HEK293 (cell line): ENCODE measurements around the gene SELENOT.
"Not testable (repeated sequence)": the region's sequence is repeated elsewhere in the genome, so short reads cannot be mapped to it uniquely, and the experiment has no call there.

ENCODE experiments used
- CTCF ChIA-PET: fragments of 350-600 bp; formaldehyde crosslinking; extraction: SDS; loops from one replicate; lab custom pipeline; 2021; ENCODE audit warnings: antibody characterized with exemption; lab: Yijun Ruan, JAX
- POLR2A ChIA-PET: fragments of 300-600 bp; formaldehyde crosslinking; extraction: SDS; loops from one replicate; lab custom pipeline; 2020; ENCODE audit warnings: antibody characterized with exemption, inconsistent platforms; lab: Yijun Ruan, JAX
- H3K27ac ChIP-seq: fragments of 200-500 bp; sonication (Bioruptor generic); 2 replicates; pipeline ENCODE4 v1.5.1; 2014; ENCODE audit warnings: low read depth, low read length, control low read depth, inconsistent platforms; ENCODE audit errors: extremely low read depth
- H3K36me3 ChIP-seq, 2 experiments: fragments of 200-500 bp in 1 of 2; sonication (Bioruptor generic) in 1 of 2; 1 replicate in 1 of 2; 2 replicates in 1 of 2; pipeline ENCODE4 v1.5.1; 2014 to 2017; ENCODE audit warnings: inconsistent platforms in 2 of 2, low read length in 2 of 2; ENCODE audit not compliant: control insufficient read depth in 2 of 2, insufficient read depth in 1 of 2
- H3K4me1 ChIP-seq: fragments of 200-500 bp; sonication (Bioruptor generic); 2 replicates; pipeline ENCODE4 v1.5.1; 2014; ENCODE audit warnings: mild to moderate bottlenecking, low read length, inconsistent platforms; ENCODE audit not compliant: control insufficient read depth, insufficient read depth
- H3K4me3 ChIP-seq: 2 replicates; pipeline ENCODE4 v1.5.1; 2011; ENCODE audit warnings: low read depth, mild to moderate bottlenecking, control low read depth, low read length, moderate library complexity
- H3K9me3 ChIP-seq: fragments of 200-500 bp; sonication (Bioruptor generic); 2 replicates; pipeline ENCODE4 v1.5.1; 2014; ENCODE audit warnings: low read depth, low read length, inconsistent platforms; ENCODE audit not compliant: control insufficient read depth, insufficient read depth
- EGR2 ChIP-seq: fragments of 450-650 bp; formaldehyde crosslinking; IDR thresholded peaks from 2 replicates; pipeline ENCODE4 v1.5.1; 2016; ENCODE audit warnings: low read depth, missing biosample characterization, missing genetic modification characterization
- ELK4 ChIP-seq: IDR thresholded peaks from 2 replicates; pipeline ENCODE4 v1.6.1; 2011; ENCODE audit warnings: mild to moderate bottlenecking, low read depth, low read length, borderline replicate concordance
- GLI2 ChIP-seq: fragments of 450-650 bp; formaldehyde crosslinking; IDR thresholded peaks from 2 replicates; pipeline ENCODE4; 2017; ENCODE audit warnings: missing biosample characterization, missing genetic modification characterization, low read depth, borderline replicate concordance
- GLIS2 ChIP-seq: fragments of 450-650 bp; formaldehyde crosslinking; IDR thresholded peaks from 2 replicates; pipeline ENCODE4 v1.5.1; 2016; ENCODE audit warnings: missing biosample characterization, missing genetic modification characterization
- HOXD13 ChIP-seq: sonication (generic); formaldehyde crosslinking; IDR thresholded peaks from 2 replicates; pipeline ENCODE4 v1.8.0; 2022; ENCODE audit warnings: missing genetic modification reagents, borderline replicate concordance
- KLF16 ChIP-seq: fragments of 450-650 bp; formaldehyde crosslinking; IDR thresholded peaks from 2 replicates; pipeline ENCODE4 v1.5.1; 2017; ENCODE audit warnings: missing biosample characterization, missing genetic modification characterization
- ZBTB17 ChIP-seq: fragments of 450-650 bp; formaldehyde crosslinking; IDR thresholded peaks from 2 replicates; pipeline ENCODE4 v1.5.1; 2016; ENCODE audit warnings: missing biosample characterization, missing genetic modification characterization
- ZBTB7A ChIP-seq: fragments of 450-650 bp; formaldehyde crosslinking; IDR thresholded peaks from 2 replicates; pipeline ENCODE4 v1.5.1; 2016; ENCODE audit warnings: low read depth, missing biosample characterization, missing genetic modification characterization
- ZFHX2 ChIP-seq: fragments of 450-650 bp; formaldehyde crosslinking; conservative IDR thresholded peaks from 2 replicates; pipeline ENCODE4 v1.5.1; 2016; ENCODE audit warnings: missing biosample characterization, missing genetic modification characterization
- ZNF23 ChIP-seq: fragments of 450-650 bp; formaldehyde crosslinking; IDR thresholded peaks from 2 replicates; pipeline ENCODE4 v1.5.1; 2016; ENCODE audit warnings: missing biosample characterization, missing genetic modification characterization, borderline replicate concordance
- ZNF423 ChIP-seq: fragments of 450-650 bp; formaldehyde crosslinking; IDR thresholded peaks from 2 replicates; pipeline ENCODE4 v1.5.1; 2016; ENCODE audit warnings: missing biosample characterization, missing genetic modification characterization
- ZNF624 ChIP-seq: fragments of 450-650 bp; formaldehyde crosslinking; IDR thresholded peaks from 2 replicates; pipeline ENCODE4 v1.5.1; 2017; ENCODE audit warnings: missing biosample characterization, missing genetic modification characterization
- ZNF776 ChIP-seq: fragments of 450-650 bp; formaldehyde crosslinking; IDR thresholded peaks from 2 replicates; pipeline ENCODE4 v1.5.0; 2017; ENCODE audit warnings: missing biosample characterization, missing genetic modification characterization, borderline replicate concordance
- TF ChIP-seq, protein P1 (sequence below): fragments of 450-650 bp; formaldehyde crosslinking; optimal IDR thresholded peaks from 2 replicates; pipeline ENCODE3; 2016; ENCODE audit warnings: missing biosample characterization, mild to moderate bottlenecking, missing genetic modification characterization
- TF ChIP-seq, protein P2 (sequence below): fragments of 450-650 bp; formaldehyde crosslinking; IDR thresholded peaks from 2 replicates; pipeline ENCODE4 v1.5.1; 2016; ENCODE audit warnings: missing biosample characterization, missing genetic modification characterization, borderline replicate concordance

SELENOT gene

GRCh38 chr3:150600647-150601530, 2.2 kb upstream of the SELENOT start:
- H3K9me3 ChIP-seq, H3K4me3 ChIP-seq, POLR2A ChIA-PET, H3K27ac ChIP-seq, CTCF ChIA-PET, H3K4me1 ChIP-seq, H3K36me3 ChIP-seq: not testable (repeated sequence)
- TF ChIP-seq EGR2 (tag by site-specific recombination): peak; percentile 51; the same call in 1 of the 2 replicates

GRCh38 chr3:150602426-150603152, 532 bp upstream of the SELENOT start:
- Histone ChIP-seq H3K4me1 (peaks cover 3% of the 10 kb centered on the region; the same call in 1 of the 2 replicates), H3K27ac (peak overlapping the region; percentile 79; the same call in 1 of the 2 replicates), H3K9me3 (no peaks in the 10 kb centered on the region), H3K4me3 (peak overlapping the region; percentile 83)
- ChIA-PET POLR2A (interaction anchor here (0.5 to 1.4 kb wide), 12 partner anchors 9 to 194 kb away, joined by 3 to 11 read pairs (median 4); partner anchors contain the start of genes EIF2A, ERICH6, SERP1 and SIAH2), CTCF (interaction anchor here (0.6 to 1.3 kb wide), 3 partner anchors 119 to 613 kb away, joined by 4 read pairs; no protein-coding TSS in a partner anchor)
- TF ChIP-seq ZBTB17 (tag by site-specific recombination) (peak; percentile 78; the same call in 1 of the 2 replicates), ZNF624 (tag by site-specific recombination) (no peak)
- TF ChIP-seq, all 188 proteins: peak for 1
- H3K36me3 ChIP-seq: peaks cover 0 to 10% of the 10 kb centered on the region in 2 experiments; a peak in 1 of 3 replicates

GRCh38 chr3:150603980-150604319, 829 bp downstream of the SELENOT start:
- H3K9me3 ChIP-seq: no peaks in the 10 kb centered on the region
- H3K27ac ChIP-seq: peak overlapping the region; percentile 79
- H3K4me1 ChIP-seq: peaks cover 3% of the 10 kb centered on the region; the same call in 1 of the 2 replicates
- TF ChIP-seq KLF16 (tag by site-specific recombination) (no peak), ZBTB7A (tag by site-specific recombination) (no peak), ZFHX2 (tag by site-specific recombination) (0 out of 2 replicates have a peak, but pooled peaks have one; percentile 2), GLIS2 (tag by site-specific recombination) (no peak), ELK4 (no peak), GLI2 (tag by site-specific recombination) (no peak), ZBTB17 (tag by site-specific recombination) (peak; percentile 29; the same call in 1 of the 2 replicates)
- TF ChIP-seq, protein P1, sequence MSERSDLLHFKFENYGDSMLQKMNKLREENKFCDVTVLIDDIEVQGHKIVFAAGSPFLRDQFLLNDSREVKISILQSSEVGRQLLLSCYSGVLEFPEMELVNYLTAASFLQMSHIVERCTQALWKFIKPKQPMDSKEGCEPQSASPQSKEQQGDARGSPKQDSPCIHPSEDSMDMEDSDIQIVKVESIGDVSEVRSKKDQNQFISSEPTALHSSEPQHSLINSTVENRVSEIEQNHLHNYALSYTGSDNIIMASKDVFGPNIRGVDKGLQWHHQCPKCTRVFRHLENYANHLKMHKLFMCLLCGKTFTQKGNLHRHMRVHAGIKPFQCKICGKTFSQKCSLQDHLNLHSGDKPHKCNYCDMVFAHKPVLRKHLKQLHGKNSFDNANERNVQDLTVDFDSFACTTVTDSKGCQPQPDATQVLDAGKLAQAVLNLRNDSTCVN: no peak
- H3K4me3 ChIP-seq: peak overlapping the region; percentile 83
- ChIA-PET POLR2A (no interaction called here), CTCF (interaction anchor here (0.7 kb wide), 1 partner anchor 56 kb away, joined by 3 read pairs; no protein-coding TSS in a partner anchor)
- peaks cover 0 to 10% of the 10 kb centered on the region in 2 experiments; a peak in 1 of 3 replicates for H3K36me3 ChIP-seq

DNA sequence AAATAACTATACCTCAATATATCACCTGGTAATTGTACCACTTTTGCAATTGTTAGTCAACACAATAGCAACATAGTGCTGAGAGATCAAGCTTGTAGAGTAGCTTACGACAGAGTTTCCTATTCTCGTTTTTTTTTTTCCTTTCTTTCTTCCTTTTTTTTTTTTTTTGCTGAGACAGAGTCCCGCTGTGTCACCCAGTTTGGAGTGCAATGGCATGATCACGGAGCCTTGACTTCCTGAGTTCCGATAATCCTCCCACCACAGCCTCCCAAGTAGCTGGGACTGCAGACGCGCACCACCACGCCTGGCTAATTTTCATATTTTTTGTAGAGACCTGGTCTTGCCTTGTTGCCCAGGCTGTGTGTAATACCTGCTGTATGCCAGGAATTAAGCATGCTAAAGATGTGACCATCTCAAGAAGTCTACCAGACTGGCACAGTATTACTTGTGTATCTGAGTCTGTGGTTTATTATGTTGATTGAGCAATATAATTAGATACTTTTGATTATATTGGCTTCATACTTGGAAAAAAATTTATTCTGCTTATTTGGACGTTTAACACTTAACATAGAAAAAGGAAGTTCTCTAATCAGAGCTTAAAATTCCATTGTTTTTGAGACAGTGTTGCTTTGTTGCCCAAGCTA, 3.0 kb downstream of the SELENOT start:
- Histone ChIP-seq H3K36me3 (peaks cover 0 to 10% of the 10 kb centered on the region in 2 experiments; a peak in 1 of 3 replicates), H3K4me1 (peaks cover 3% of the 10 kb centered on the region; the same call in 1 of the 2 replicates), H3K4me3 (no peak overlapping the region), H3K27ac (no peak overlapping the region), H3K9me3 (no peaks in the 10 kb centered on the region)
- ChIA-PET POLR2A (interaction anchor here (1.0 kb wide), 1 partner anchor 12 kb away, joined by 4 read pairs; no protein-coding TSS in a partner anchor), CTCF (interaction anchor here (0.7 kb wide), 1 partner anchor 34 kb away, joined by 3 read pairs; no protein-coding TSS in a partner anchor)
- TF ChIP-seq, protein P2, sequence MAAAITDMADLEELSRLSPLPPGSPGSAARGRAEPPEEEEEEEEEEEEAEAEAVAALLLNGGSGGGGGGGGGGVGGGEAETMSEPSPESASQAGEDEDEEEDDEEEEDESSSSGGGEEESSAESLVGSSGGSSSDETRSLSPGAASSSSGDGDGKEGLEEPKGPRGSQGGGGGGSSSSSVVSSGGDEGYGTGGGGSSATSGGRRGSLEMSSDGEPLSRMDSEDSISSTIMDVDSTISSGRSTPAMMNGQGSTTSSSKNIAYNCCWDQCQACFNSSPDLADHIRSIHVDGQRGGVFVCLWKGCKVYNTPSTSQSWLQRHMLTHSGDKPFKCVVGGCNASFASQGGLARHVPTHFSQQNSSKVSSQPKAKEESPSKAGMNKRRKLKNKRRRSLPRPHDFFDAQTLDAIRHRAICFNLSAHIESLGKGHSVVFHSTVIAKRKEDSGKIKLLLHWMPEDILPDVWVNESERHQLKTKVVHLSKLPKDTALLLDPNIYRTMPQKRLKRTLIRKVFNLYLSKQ (tag by site-specific recombination): no peak
- TF ChIP-seq ZNF423 (tag by site-specific recombination) (no peak), ZNF23 (tag by site-specific recombination) (no peak), ZNF776 (no peak), HOXD13 (CRISPR knock-in tag) (no peak)
- TF ChIP-seq, protein P1: no peak
